GM19467 (cell line): ENCODE results near the gene STH.

Experiments used
- ATAC-seq: cut with Tn5 transposase; IDR thresholded peaks from one replicate; pipeline ENCODE4 v1.9.1; 2021; ENCODE audit warnings: mild to moderate bottlenecking, moderate library complexity; ENCODE audit not compliant: unreplicated experiment

Gene STH

GRCh38 chr17:46025060-46025459, 26.0 kb downstream of the STH start:
- ATAC-seq = no peak

GRCh38 chr17:46025510-46026165, 26.6 kb downstream of the STH start:
- ATAC-seq = no peak

- no peak for ATAC-seq
Observed at GRCh38 chr17:46026166-46027047, 27.4 kb downstream of the STH start.

- ATAC-seq = no peak
Observed at GRCh38 chr17:46027048-46027975, 28.3 kb downstream of the STH start.

- no peak for ATAC-seq
Observed at GRCh38 chr17:46027976-46028325, 28.9 kb downstream of the STH start.

GRCh38 chr17:46028374-46028773, 29.3 kb downstream of the STH start:
- ATAC-seq = no peak

- ATAC-seq = no peak
Observed at GRCh38 chr17:46028981-46029565, 30.0 kb downstream of the STH start.

- no peak for ATAC-seq
Observed at GRCh38 chr17:46029627-46030026, 30.6 kb downstream of the STH start.

GRCh38 chr17:46030752-46031151, 31.7 kb downstream of the STH start:
- ATAC-seq = no peak

- no peak for ATAC-seq
Observed at GRCh38 chr17:46031440-46031839, 32.4 kb downstream of the STH start.

- ATAC-seq = no peak
Observed at GRCh38 chr17:46031920-46032319, 32.9 kb downstream of the STH start.

GRCh38 chr17:46032909-46033308, 33.9 kb downstream of the STH start:
- no peak for ATAC-seq

GRCh38 chr17:46033392-46033791, 34.3 kb downstream of the STH start:
- no peak for ATAC-seq

- ATAC-seq = no peak
Observed at GRCh38 chr17:46035112-46035818, 36.2 kb downstream of the STH start.

GRCh38 chr17:46036491-46036890, 37.4 kb downstream of the STH start:
- no peak for ATAC-seq

GRCh38 chr17:46037722-46038255, 38.7 kb downstream of the STH start:
- no peak for ATAC-seq

GRCh38 chr17:46038414-46038813, 39.4 kb downstream of the STH start:
- ATAC-seq = no peak

- ATAC-seq = no peak
Observed at GRCh38 chr17:46038937-46039336, 39.9 kb downstream of the STH start.

GRCh38 chr17:46039592-46040186, 40.6 kb downstream of the STH start:
- no peak for ATAC-seq

GRCh38 chr17:46042246-46042645, 43.2 kb downstream of the STH start:
- ATAC-seq = no peak
